Spleen (tissue), 11 donors: Measurements from ENCODE around the gene HOXC13. TPM values are rescaled to one million over a fixed set of nuclear protein-coding genes. Genes with fewer than 3 reads are reported as not detected.

Source experiments
- DNase-seq: peaks from one replicate; pipeline ENCODE4 v3.0.0-alpha.2; 2020
- H3K27ac ChIP-seq, 8 donors: fragments of 200-600 bp; sonication (generic) in 7 of 8; 1 replicate in 4 of 8; 2 replicates in 4 of 8; pipeline versions ENCODE4 v1.5.0 to v1.8.0; 2016 to 2021; ENCODE audit warnings: inconsistent platforms in 4 of 8, mild to moderate bottlenecking in 4 of 8, moderate library complexity in 1 of 8
- H3K27me3 ChIP-seq, 7 donors: fragments of 200-600 bp; sonication (generic) in 6 of 7; replicated peaks in 1 of 7; 1 replicate in 4 of 7; 2 replicates in 3 of 7; pipeline versions ENCODE4 v1.5.0 to v1.8.0; 2016 to 2021; ENCODE audit warnings: inconsistent platforms in 3 of 7, mild to moderate bottlenecking in 1 of 7
- H3K36me3 ChIP-seq, 6 donors: fragments of 200-600 bp; sonication (generic) in 5 of 6; 1 replicate in 4 of 6; 2 replicates in 2 of 6; pipeline versions ENCODE4 v1.5.0 to v1.8.0; 2016 to 2021; ENCODE audit warnings: inconsistent platforms in 2 of 6
- H3K4me1 ChIP-seq, 6 donors: fragments of 200-600 bp; sonication (generic) in 5 of 6; 1 replicate in 3 of 6; 2 replicates in 3 of 6; pipeline versions ENCODE4 v1.5.0 to v1.8.0; 2016 to 2021; ENCODE audit warnings: inconsistent platforms in 3 of 6
- H3K4me3 ChIP-seq, 8 donors: fragments of 200-600 bp; sonication (generic) in 7 of 8; 1 replicate in 4 of 8; 2 replicates in 4 of 8; pipeline versions ENCODE4 v1.5.0 to v1.8.0; 2016 to 2021; ENCODE audit warnings: inconsistent platforms in 4 of 8, mild to moderate bottlenecking in 4 of 8, moderate library complexity in 2 of 8
- H3K9me3 ChIP-seq, 8 donors: fragments of 200-600 bp; sonication (generic) in 7 of 8; 1 replicate in 4 of 8; 2 replicates in 4 of 8; pipeline versions ENCODE4 v1.5.0 to v1.8.0; 2016 to 2021; ENCODE audit warnings: inconsistent platforms in 4 of 8
- CTCF ChIP-seq, 11 experiments: fragments of 200-600 bp in 7 of 11; fragments of 450-650 bp in 4 of 11; sonication (generic) in 4 of 11; IDR thresholded peaks in 8 of 11; conservative IDR thresholded peaks in 3 of 11; 1 replicate in 7 of 11; 2 replicates in 4 of 11; pipeline versions ENCODE4 v1.4.0 to v1.8.0; 2016 to 2021; ENCODE audit warnings: antibody characterized with exemption in 11 of 11, inconsistent platforms in 4 of 11, mild to moderate bottlenecking in 1 of 11
- POLR2A ChIP-seq, 3 donors: fragments of 450-650 bp; IDR thresholded peaks; one replicate each; pipeline ENCODE4 v1.5.1; 2017; ENCODE audit warnings: antibody characterized with exemption in 3 of 3, mild to moderate bottlenecking in 1 of 3
- POLR2AphosphoS5 ChIP-seq, 3 donors: sonication (generic); formaldehyde crosslinking; IDR thresholded peaks; one replicate each; pipeline ENCODE4 v1.5.1; 2017; ENCODE audit warnings: antibody characterized with exemption in 3 of 3
- WGBS, 5 donors: extraction: QIAGEN DNeasy Blood & Tissue Kit in 3 of 5; methylation state at CpG; one replicate each; pipeline versions ENCODE4 v1.1.5 to v1.1.7; 2013 to 2018; 5-methylcytosine and 5-hydroxymethylcytosine counted together
- intact Hi-C: fragments of 100-400 bp; cut with DNase I; formaldehyde crosslinking; loops from one replicate; pipeline ENCODE4 v1.15.0; 2023; ENCODE audit warnings: low total_unique reads
- polyA plus RNA-seq, 3 donors: library from polyadenylated mRNA; stranded (reverse); fragments of 200-250 nt; gene quantifications; one replicate each; pipeline ENCODE4 v1.2.1, GENCODE V29; 2013
- total RNA-seq, 7 donors: library from RNA; depleted of rRNA in 3 of 7; stranded (reverse); fragments of >200 nt in 3 of 7; fragmentation: NEBNext Ultra II Directional in 4 of 7; extraction: Animal tissue kit (Norgen Biotek cat#: 25700) in 4 of 7; gene quantifications; one replicate each; pipeline versions ENCODE4 v1.1.0 to v1.2.1, GENCODE V29; 2016 to 2021
- donor health status: healthy with polysubstance abuse.
- donor health status: DM: no; HTN: no; CAD: no; lungs with moderate emphysema.
- donor health status: DM: no; HTN: no; CAD: no.
- donor health status: Bipolar disorder and iron deficiency.
- donor health status: healthy.
- donor health status: DM: no; HTN: no; CAD: no.
- donor health status: DM: yes; HTN: yes; CAD: no.

HOXC13 gene
- total and polyA plus RNA-seq, 10 donors = not detected

DNA sequence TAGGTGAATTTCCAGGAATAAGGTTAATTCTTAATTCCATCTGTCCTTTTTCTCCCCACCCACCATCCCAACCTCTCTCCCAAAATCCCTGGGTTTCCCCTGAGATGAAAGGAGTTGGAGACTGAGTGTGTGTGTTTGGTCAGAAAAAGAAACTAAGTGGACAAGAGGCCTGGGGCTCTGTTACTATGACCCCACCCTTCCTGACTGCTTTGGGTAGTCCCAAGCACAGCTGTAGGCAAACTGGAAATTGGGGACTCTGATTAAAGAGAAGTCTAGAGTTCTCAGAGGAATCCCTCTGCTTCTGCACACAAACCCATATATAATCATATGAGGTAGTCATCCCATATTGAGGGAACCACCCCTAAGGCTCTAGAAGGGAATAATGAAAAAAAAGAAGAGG, 9.1 kb downstream of the HOXC13 start:
- peaks cover 18 to 100% (median 97%) of the 10 kb centered on the region in 7 donors for H3K27me3 ChIP-seq
- intact Hi-C loops = no loop called here
- DNase-seq = no peak
- no peaks in the 10 kb centered on the region for H3K36me3 ChIP-seq
- H3K4me1 ChIP-seq = peaks cover 0 to 26% (median 2%) of the 10 kb centered on the region in 6 donors
- H3K4me3 ChIP-seq = no peak overlapping the region
- TF ChIP-seq POLR2AphosphoS5 (IDR thresholded peaks at IDR 0.05) (no peak), POLR2A (IDR thresholded peaks at IDR 0.05) (no peak), CTCF (IDR thresholded peaks at IDR 0.05 in 8 of 11, conservative IDR thresholded peaks at IDR 0.05 in 3 of 11) (no peak)
- H3K27ac ChIP-seq = no peak overlapping the region
- H3K9me3 ChIP-seq = no peaks in the 10 kb centered on the region

- H3K9me3 ChIP-seq = peaks cover 0 to 7% (median 0%) of the 10 kb centered on the region in 8 donors
- H3K27ac ChIP-seq = no peak overlapping the region
- no peaks in the 10 kb centered on the region for H3K36me3 ChIP-seq
- peaks cover 0 to 33% (median 2%) of the 10 kb centered on the region in 6 donors for H3K4me1 ChIP-seq
- no peak for TF ChIP-seq POLR2AphosphoS5 (IDR thresholded peaks at IDR 0.05)
- no peak for TF ChIP-seq CTCF (IDR thresholded peaks at IDR 0.05 in 8 of 11, conservative IDR thresholded peaks at IDR 0.05 in 3 of 11)
- no peak for TF ChIP-seq POLR2A (IDR thresholded peaks at IDR 0.05)
- DNase-seq = no peak
- intact Hi-C loops = no loop called here
- no peak overlapping the region for H3K4me3 ChIP-seq
- H3K27me3 ChIP-seq = peaks cover 28 to 100% (median 97%) of the 10 kb centered on the region in 7 donors
- WGBS, 5 donors = 28 to 42% (median 29%) methylated on average over 8 to 9 of the region's 9 CpGs
These were observed 10.3 kb downstream of the HOXC13 start for GRCh38 chr12:53948650-53949593.

DNA sequence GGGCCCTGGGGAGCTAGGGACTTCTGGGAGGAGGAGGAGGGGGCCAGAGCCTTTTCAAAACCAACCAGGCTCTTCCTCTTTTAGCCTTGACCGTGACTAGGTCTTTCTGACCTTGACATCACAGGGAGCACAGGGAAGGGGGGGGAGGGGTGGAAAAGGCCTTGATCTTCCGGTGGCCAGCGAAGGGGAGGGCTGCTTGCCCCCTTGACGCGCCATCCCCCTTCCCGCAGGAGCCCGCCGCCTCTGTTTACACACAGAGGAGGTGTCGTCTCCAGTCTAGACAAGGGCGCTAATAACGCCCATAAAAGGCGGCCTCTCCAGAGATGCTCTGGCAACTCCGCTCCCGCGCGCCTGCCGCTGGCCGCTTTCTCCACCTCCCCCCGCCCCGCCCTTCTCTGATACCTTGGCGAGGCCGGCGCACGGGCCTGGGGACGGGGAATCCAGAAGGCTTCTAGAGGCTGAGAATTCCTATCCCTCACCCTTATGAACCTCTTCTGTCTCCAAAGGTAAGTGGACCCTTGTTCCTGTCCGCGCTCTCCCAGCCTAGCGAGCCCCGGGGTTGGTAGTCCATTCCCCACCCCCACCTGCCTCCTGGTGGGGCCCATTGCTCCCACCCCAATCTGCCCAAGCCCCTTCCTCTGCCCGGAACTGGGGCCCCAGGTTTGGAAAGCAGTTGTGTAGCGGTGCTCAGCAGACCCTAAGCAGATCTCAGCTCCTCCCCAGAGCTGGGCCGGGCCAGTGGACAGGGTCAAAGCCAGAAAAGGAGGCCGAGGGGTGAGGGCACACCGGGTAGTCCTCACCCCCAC, 11.2 kb downstream of the HOXC13 start:
- H3K4me3 ChIP-seq = no peak overlapping the region

More for the DNA sequence above, 11.2 kb downstream of the HOXC13 start:
- Histone ChIP-seq H3K36me3 (no peaks in the 10 kb centered on the region), H3K9me3 (peaks cover 0 to 7% (median 0%) of the 10 kb centered on the region in 8 donors), H3K27me3 (peaks cover 31 to 100% (median 97%) of the 10 kb centered on the region in 7 donors), H3K27ac (no peak overlapping the region), H3K4me1 (peaks cover 0 to 33% (median 3%) of the 10 kb centered on the region in 6 donors)
- DNase-seq = no peak
- intact Hi-C loops = no loop called here
- no peak for TF ChIP-seq POLR2AphosphoS5 (IDR thresholded peaks at IDR 0.05)
- TF ChIP-seq POLR2A (IDR thresholded peaks at IDR 0.05) = no peak
- no peak for TF ChIP-seq CTCF (IDR thresholded peaks at IDR 0.05 in 8 of 11, conservative IDR thresholded peaks at IDR 0.05 in 3 of 11)
- 5 to 11% (median 7%) methylated on average over 32 to 34 of the region's 34 CpGs for WGBS, 5 donors
